Activated CD4-positive, alpha-beta T cell treated with anti-CD3 and anti-CD28 coated beads, Interleukin-2, amount 10 ng/mL, durations not matched to agents 7 days and 5 days (primary cell): ENCODE data around the gene TRIM24. TPM values are rescaled to one million over a fixed set of nuclear protein-coding genes. Genes with fewer than 3 reads are reported as not detected.

Experiments
- CTCF ChIA-PET: fragments of 350-600 bp; sonication (Branson Sonifier 250); formaldehyde crosslinking; loops from one replicate; lab custom pipeline; 2021; ENCODE audit warnings: antibody characterized with exemption; lab: Charles Lee
- POLR2A ChIA-PET: fragments of 350-600 bp; sonication (Branson Sonifier 250); formaldehyde crosslinking; loops from one replicate; lab custom pipeline; 2021; ENCODE audit warnings: antibody characterized with exemption; lab: Charles Lee
- DNase-seq: peaks from one replicate; pipeline ENCODE4 v3.0.0-alpha.2; 2020
- H3K27ac Mint-ChIP-seq: one replicate; pipeline ENCODE4 v1.8.0; 2021; ENCODE audit warnings: mild to moderate bottlenecking, moderate library complexity, mixed read lengths
- H3K27me3 Mint-ChIP-seq: one replicate; pipeline ENCODE4 v1.8.0; 2021; ENCODE audit warnings: mixed read lengths
- H3K36me3 Mint-ChIP-seq: one replicate; pipeline ENCODE4 v1.8.0; 2021; ENCODE audit warnings: low read depth, mixed read lengths
- H3K4me1 Mint-ChIP-seq: one replicate; pipeline ENCODE4 v1.8.0; 2021; ENCODE audit warnings: mixed read lengths
- H3K4me3 Mint-ChIP-seq: one replicate; pipeline ENCODE4 v1.8.0; 2021; ENCODE audit warnings: mild to moderate bottlenecking, moderate library complexity, mixed read lengths
- H3K9me3 Mint-ChIP-seq: one replicate; pipeline ENCODE4 v1.8.0; 2021; ENCODE audit warnings: mixed read lengths
- total RNA-seq, 2 experiments: library from RNA; stranded (reverse); gene quantifications; one replicate each; pipeline ENCODE4 v1.2.3, GENCODE V29; 2021

Gene TRIM24
- total RNA-seq, 2 experiments from 2014 or later, result 22.0 to 26.2 TPM

DNA sequence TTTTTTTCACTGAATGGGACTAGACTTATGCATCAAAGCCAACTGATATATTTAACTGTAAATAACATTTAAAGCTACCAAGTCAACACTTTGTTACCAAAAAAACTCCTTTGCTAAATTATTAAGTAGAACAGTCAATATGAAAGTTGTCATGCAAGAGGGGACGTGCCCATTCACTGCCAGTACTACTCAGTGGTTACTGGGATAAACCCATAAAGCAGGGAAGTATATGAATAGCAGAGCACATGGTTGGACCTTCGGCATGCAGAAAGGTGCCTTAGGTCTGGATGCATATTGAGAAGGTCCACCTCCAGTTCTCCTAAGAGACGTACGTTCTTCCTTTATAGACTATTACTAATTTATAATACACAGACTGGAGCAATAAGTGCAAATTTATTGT is 121.0 kb downstream of the TRIM24 start:
- H3K4me3 Mint-ChIP-seq, result no peak overlapping the region
- DNase-seq, result no peak
- H3K4me1 Mint-ChIP-seq, result no peaks in the 10 kb centered on the region
- POLR2A ChIA-PET, result no interaction called here
- CTCF ChIA-PET, result no interaction called here
- H3K27me3 Mint-ChIP-seq, result no peaks in the 10 kb centered on the region
- H3K9me3 Mint-ChIP-seq, result no peaks in the 10 kb centered on the region
- no peak overlapping the region for H3K27ac Mint-ChIP-seq
- H3K36me3 Mint-ChIP-seq, result peaks cover 81% of the 10 kb centered on the region

DNA sequence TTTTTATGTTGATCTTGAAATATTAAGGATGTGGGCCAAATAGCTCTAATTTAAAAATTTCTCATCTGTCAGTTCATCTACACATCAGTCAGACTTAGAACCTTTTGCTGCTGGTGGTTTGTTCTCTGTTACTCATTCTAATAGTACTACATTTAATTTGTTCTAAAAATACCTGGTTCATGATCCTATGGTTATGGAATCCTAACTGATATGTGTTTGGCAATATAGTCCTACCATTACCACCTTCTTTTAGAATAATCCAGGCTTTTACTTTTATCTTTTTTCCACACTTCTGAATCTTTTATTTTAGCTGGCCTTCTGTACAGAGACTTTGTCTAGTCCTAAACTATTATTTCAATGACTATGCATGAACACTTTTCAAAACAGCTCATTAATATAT is 124.2 kb downstream of the TRIM24 start:
- H3K27me3 Mint-ChIP-seq, result no peaks in the 10 kb centered on the region
- DNase-seq, result no peak
- no peak overlapping the region for H3K27ac Mint-ChIP-seq
- no peak overlapping the region for H3K4me3 Mint-ChIP-seq
- H3K4me1 Mint-ChIP-seq, result no peaks in the 10 kb centered on the region
- peaks cover 69% of the 10 kb centered on the region for H3K36me3 Mint-ChIP-seq
- CTCF ChIA-PET, result no interaction called here
- H3K9me3 Mint-ChIP-seq, result no peaks in the 10 kb centered on the region
- POLR2A ChIA-PET, result no interaction called here

DNA sequence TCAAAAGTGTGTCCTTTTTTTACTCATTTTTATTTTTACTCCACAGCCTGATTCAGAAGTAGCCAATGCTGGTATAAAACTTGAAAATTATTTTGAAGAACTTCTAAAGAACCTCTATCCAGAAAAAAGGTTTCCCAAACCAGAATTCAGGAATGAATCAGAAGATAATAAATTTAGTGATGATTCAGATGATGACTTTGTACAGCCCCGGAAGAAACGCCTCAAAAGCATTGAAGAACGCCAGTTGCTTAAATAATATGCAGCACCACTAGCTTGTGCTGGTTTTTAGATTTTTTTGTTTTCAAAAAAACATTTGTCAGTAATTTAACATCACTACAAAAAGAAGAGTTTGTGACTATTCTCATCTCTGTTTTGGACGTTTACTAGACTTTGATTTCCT is 124.6 kb downstream of the TRIM24 start:
- Mint-ChIP-seq H3K27me3 (no peaks in the 10 kb centered on the region), H3K4me1 (no peaks in the 10 kb centered on the region), H3K4me3 (no peak overlapping the region), H3K27ac (no peak overlapping the region), H3K36me3 (peaks cover 65% of the 10 kb centered on the region), H3K9me3 (no peaks in the 10 kb centered on the region)
- ChIA-PET POLR2A (no interaction called here), CTCF (no interaction called here)
- no peak for DNase-seq

DNA sequence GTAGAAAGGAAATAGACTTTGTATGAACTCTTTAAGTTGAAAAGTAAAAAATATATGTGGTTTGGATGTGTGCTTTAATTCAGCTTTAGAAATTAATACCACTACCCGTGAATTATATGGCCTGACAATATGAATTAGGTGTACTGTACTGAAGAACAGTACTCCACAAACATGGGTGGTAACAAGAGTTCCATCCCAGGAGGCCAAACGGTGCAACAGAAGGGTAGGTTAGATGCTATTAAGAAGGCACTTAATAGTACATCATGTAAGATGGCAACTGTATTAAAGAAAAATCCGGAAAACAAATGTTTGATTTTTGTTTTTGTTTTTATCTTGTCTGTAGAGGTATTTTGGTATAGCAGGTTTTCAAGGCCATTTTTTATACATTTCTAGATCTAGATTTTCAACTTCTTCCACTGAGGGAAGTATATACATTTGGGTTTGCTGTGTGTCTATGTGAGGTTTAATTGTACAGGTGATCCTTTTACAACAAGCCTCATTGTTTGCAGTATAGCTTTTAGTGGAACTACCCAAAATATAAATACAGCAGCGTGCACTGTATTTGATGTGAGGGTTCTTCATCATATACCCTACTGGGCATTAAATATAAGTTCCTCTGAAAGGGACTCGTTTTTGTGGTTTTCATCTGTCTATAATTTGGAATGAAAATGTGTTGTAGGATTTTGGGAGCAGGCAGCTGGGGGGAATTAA is 125.4 kb downstream of the TRIM24 start:
- Mint-ChIP-seq H3K27ac (no peak overlapping the region), H3K4me3 (no peak overlapping the region), H3K27me3 (no peaks in the 10 kb centered on the region), H3K4me1 (no peaks in the 10 kb centered on the region), H3K9me3 (no peaks in the 10 kb centered on the region), H3K36me3 (peaks cover 58% of the 10 kb centered on the region)
- ChIA-PET CTCF (no interaction called here), POLR2A (no interaction called here)
- DNase-seq, result no peak

DNA sequence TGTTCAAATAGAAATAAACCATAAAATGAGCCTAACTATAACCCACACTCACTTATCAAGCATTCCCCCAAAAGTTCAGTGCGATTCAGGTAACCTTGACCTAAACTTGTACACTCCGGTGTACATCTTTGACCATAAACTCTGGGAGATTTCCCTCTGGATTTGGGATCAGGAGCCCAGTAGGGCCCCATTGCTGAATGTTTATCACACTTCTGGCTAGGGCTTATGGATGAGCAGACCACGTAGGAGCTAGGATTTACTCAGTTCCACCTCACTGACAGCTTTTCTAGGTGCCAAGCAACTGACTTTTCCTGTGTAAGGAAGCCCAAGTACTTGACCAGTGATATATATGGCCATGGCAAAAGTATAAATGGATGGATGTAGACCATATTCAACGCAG is 127.4 kb downstream of the TRIM24 start:
- Mint-ChIP-seq H3K4me1 (no peaks in the 10 kb centered on the region), H3K9me3 (no peaks in the 10 kb centered on the region), H3K36me3 (peaks cover 43% of the 10 kb centered on the region), H3K27me3 (no peaks in the 10 kb centered on the region), H3K27ac (no peak overlapping the region), H3K4me3 (no peak overlapping the region)
- ChIA-PET POLR2A (no interaction called here), CTCF (interaction anchor here (0.6 kb wide), 2 partner anchors 52 to 189 kb away, joined by 4 to 6 read pairs; no protein-coding TSS in a partner anchor)
- DNase-seq, result no peak

DNA sequence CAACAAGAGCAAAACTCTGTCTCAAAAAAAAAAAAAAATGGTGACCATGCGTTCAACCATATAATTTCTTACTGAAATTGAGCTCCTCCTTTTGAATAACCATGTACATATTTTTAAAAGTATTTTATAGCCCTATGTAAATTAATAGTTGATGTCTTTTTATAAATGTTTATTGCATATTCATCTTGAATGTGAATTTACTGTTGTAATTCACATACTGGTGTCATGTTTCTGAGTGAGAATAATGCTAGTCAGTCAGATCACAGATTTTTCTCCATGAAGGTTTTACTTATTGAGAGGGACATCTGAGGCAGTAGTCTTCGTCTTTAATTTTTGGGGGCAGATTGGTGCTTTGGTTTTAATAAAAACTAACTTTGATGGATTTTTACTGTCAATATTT is 128.9 kb downstream of the TRIM24 start:
- peaks cover 31% of the 10 kb centered on the region for H3K36me3 Mint-ChIP-seq
- CTCF ChIA-PET, result interaction anchor here (0.7 to 1.1 kb wide), 3 partner anchors 33 to 126 kb away, joined by 3 to 4 read pairs (median 4); no protein-coding TSS in a partner anchor
- no peak overlapping the region for H3K4me3 Mint-ChIP-seq

DNA sequence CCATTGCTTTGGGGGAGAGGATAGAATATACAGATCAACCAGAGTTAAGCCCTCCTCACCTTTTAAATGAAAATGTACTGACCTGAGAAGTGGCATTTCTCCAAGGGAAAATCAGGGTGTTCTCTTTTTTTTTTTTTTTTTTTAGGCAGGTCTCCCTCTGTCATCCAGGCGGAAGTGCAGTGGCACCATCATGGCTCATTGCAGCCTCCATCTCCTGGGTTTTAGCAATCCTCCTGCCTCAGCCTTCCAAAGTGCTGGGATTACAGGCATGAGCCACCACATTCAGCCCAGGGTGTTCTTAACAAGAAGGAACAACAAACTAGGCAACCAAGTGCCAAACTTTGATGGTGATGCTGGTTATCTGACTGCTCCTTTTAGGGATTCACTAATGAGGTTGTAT is 130.1 kb downstream of the TRIM24 start:
- no peaks in the 10 kb centered on the region for H3K4me1 Mint-ChIP-seq
- H3K27ac Mint-ChIP-seq, result no peak overlapping the region
- POLR2A ChIA-PET, result no interaction called here

More for the DNA sequence above, 128.9 kb downstream of the TRIM24 start:
- POLR2A ChIA-PET, result no interaction called here
- Mint-ChIP-seq H3K27ac (no peak overlapping the region), H3K27me3 (no peaks in the 10 kb centered on the region), H3K4me1 (no peaks in the 10 kb centered on the region), H3K9me3 (no peaks in the 10 kb centered on the region)
- DNase-seq, result no peak

DNA sequence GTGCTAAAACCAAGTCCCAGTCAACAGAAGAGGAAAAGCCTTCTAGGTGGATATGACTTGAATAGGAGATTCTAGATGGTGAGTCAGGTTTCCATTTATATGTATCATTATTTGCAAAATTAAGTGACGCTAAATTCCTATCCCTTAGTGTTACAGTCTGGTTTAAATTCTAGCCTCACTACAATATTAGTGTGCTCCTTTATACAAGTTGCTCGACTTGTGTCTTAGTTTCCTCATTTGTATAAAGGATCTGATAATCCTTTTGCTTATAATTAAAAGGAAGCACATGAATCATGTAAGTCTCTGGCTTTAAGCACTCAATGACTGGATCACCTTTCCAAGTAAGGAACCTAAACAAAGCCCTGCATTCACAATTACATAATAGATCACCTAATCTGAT is 135.4 kb downstream of the TRIM24 start:
- no peak overlapping the region for H3K4me3 Mint-ChIP-seq
- H3K9me3 Mint-ChIP-seq, result no peaks in the 10 kb centered on the region
- no peak overlapping the region for H3K27ac Mint-ChIP-seq
- no peaks in the 10 kb centered on the region for H3K36me3 Mint-ChIP-seq
- no peaks in the 10 kb centered on the region for H3K4me1 Mint-ChIP-seq
- no peak for DNase-seq
- POLR2A ChIA-PET, result no interaction called here
- CTCF ChIA-PET, result no interaction called here
- no peaks in the 10 kb centered on the region for H3K27me3 Mint-ChIP-seq

More for the DNA sequence above, 130.1 kb downstream of the TRIM24 start:
- no peaks in the 10 kb centered on the region for H3K9me3 Mint-ChIP-seq
- CTCF ChIA-PET, result no interaction called here
- H3K27me3 Mint-ChIP-seq, result no peaks in the 10 kb centered on the region
- H3K4me3 Mint-ChIP-seq, result no peak overlapping the region
- no peak for DNase-seq
- H3K36me3 Mint-ChIP-seq, result peaks cover 20% of the 10 kb centered on the region

DNA sequence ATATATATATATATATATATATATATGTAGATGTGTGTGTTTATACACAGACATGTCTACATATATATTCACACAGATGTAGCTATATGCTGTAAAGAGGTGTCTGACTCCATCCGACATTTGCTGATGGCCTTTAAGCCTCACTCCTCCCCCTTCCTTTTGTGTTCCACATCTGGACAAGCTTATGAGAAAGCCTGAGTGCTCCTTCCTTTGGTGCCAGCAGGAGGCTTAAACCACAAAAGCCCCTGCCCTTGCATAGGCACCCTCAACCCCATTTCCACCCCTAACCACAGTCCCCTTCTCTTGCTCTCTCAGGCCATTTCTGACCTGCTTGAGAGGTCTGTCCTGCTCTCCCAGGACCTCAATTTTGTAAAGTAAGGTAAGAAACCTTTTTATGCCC is 142.4 kb downstream of the TRIM24 start:
- H3K36me3 Mint-ChIP-seq, result no peaks in the 10 kb centered on the region
- ChIA-PET POLR2A (no interaction called here), CTCF (no interaction called here)
- no peaks in the 10 kb centered on the region for H3K27me3 Mint-ChIP-seq
- peaks cover 7% of the 10 kb centered on the region for H3K9me3 Mint-ChIP-seq
- H3K27ac Mint-ChIP-seq, result no peak overlapping the region
- H3K4me1 Mint-ChIP-seq, result peaks cover 3% of the 10 kb centered on the region
- no peak for DNase-seq
- H3K4me3 Mint-ChIP-seq, result no peak overlapping the region

DNA sequence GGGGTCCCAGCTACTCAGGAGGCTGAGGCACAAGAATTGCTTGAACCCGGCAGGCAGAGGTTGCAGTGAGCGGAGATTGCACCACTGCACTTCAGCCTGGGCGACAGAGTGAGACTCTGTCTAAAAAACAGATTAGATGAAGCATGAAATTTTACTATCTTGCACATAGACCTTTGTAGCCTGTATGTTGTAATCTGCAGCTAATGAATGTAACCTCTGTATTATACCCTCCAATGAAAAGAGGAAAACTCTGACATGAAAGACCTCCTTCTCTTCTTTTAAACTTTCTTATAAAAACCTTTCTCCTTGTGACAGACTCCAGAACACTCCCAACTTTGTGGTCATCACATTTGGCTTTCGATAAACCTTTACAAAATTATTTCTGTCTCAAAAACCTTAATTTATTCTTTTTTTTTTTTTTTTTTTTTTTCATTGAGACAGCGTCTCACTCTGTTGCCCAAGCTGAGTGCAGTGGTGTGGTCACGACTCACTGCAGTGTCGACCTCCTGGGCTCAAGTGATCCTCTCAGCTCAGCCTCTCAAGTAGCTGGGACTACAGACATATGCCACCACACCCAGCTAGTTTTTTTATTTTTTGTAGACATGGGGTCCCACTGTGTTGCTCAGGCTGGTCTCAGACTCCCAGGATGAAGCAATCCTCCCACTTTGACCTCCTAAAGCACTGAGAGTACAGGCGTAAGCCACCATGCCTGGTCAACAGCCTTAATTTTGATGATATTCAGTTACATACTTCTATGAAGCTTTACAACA is 143.7 kb downstream of the TRIM24 start:
- no peak for DNase-seq
- ChIA-PET POLR2A (no interaction called here), CTCF (interaction anchor here (0.5 kb wide), 1 partner anchor 278 kb away, joined by 3 read pairs; no protein-coding TSS in a partner anchor)
- peaks cover 11% of the 10 kb centered on the region for H3K4me1 Mint-ChIP-seq
- peaks cover 7% of the 10 kb centered on the region for H3K9me3 Mint-ChIP-seq
- no peak overlapping the region for H3K4me3 Mint-ChIP-seq
- no peaks in the 10 kb centered on the region for H3K36me3 Mint-ChIP-seq
- no peaks in the 10 kb centered on the region for H3K27me3 Mint-ChIP-seq
- no peak overlapping the region for H3K27ac Mint-ChIP-seq

DNA sequence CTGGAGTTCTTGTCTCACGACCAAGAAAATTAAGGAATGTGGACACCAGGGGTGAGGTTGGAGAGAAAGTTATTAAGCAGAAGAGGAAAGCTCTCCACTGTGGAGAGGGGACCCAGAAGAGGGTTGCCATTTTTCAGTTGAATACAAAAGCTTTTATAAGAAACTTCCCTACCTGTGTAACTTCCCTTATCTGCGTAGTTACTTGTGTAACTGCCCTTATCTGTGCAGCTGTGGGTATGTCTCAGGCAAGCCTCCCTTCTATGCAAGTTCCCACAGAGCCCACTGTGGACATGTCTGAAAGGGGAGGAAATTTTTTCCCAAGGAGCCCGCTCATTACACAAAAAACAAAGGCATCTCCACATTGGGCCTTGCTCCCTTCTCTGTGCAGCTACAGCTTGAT is 146.2 kb downstream of the TRIM24 start:
- peaks cover 7% of the 10 kb centered on the region for H3K9me3 Mint-ChIP-seq
- H3K4me3 Mint-ChIP-seq, result no peak overlapping the region
- ChIA-PET CTCF (interaction anchor here (0.5 to 1.5 kb wide), 2 partner anchors 14 to 47 kb away, joined by 3 to 4 read pairs; no protein-coding TSS in a partner anchor), POLR2A (no interaction called here)
- no peak for DNase-seq
- H3K27ac Mint-ChIP-seq, result no peak overlapping the region
- no peaks in the 10 kb centered on the region for H3K27me3 Mint-ChIP-seq
- H3K36me3 Mint-ChIP-seq, result no peaks in the 10 kb centered on the region
- peaks cover 11% of the 10 kb centered on the region for H3K4me1 Mint-ChIP-seq

DNA sequence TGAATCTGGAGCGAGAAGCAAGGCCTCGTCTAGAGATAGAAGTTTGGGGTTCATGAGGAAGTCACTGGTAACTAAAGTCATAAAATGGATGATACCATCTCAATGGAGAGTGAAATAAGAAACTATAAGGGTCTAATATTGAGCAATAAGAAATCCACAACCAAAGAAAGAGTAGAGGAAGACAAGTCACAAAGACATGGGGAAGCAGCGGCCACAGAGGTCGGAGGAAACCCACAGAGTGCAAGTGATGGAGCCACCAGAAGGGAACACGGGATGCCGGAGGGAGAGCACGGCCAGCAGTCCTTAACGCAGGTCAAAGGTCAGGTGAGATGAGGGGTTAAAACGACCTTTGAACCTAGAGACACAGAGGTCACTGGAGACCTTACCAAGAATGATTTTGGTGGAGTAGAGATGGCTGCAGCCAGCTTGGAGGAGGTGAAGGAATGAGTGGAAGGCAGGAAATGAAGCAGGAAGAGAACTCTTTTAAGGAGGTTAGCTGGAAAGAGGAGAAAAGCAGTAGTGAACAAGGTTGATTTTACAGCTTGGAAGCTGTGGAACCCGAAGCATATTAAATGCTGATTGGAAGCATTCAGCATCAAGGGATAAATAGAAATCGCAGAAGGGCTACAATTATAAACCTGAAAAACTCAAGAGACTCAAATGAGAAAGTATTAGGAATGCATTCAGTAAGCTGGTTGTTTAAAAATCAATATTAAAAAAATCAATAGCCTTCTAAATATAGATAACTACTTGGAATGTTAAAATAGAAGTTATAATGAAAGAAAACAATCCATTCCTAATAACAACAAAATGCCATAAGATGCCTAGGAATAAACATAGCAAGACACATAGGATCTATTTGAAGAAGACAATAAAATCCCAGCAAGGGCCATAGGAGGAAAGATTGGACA is 147.4 kb downstream of the TRIM24 start:
- H3K4me1 Mint-ChIP-seq, result peaks cover 11% of the 10 kb centered on the region
- CTCF ChIA-PET, result interaction anchor here (1.5 kb wide), 1 partner anchor 13 kb away, joined by 4 read pairs; no protein-coding TSS in a partner anchor
- no peaks in the 10 kb centered on the region for H3K36me3 Mint-ChIP-seq
- H3K4me3 Mint-ChIP-seq, result no peak overlapping the region
- peaks cover 7% of the 10 kb centered on the region for H3K9me3 Mint-ChIP-seq
- no peak overlapping the region for H3K27ac Mint-ChIP-seq
- no peak for DNase-seq
- POLR2A ChIA-PET, result no interaction called here
- H3K27me3 Mint-ChIP-seq, result no peaks in the 10 kb centered on the region
